Fibroblast of skin of left biceps (primary cell): Measurements from ENCODE around the gene GBP1.

Experiments used
- DNase-seq, 2 experiments: peaks; one replicate each; pipeline ENCODE4 v3.0.0-alpha.2; 2013; ENCODE audit warnings: low read depth in 2 of 2

The GBP1 gene

DNA sequence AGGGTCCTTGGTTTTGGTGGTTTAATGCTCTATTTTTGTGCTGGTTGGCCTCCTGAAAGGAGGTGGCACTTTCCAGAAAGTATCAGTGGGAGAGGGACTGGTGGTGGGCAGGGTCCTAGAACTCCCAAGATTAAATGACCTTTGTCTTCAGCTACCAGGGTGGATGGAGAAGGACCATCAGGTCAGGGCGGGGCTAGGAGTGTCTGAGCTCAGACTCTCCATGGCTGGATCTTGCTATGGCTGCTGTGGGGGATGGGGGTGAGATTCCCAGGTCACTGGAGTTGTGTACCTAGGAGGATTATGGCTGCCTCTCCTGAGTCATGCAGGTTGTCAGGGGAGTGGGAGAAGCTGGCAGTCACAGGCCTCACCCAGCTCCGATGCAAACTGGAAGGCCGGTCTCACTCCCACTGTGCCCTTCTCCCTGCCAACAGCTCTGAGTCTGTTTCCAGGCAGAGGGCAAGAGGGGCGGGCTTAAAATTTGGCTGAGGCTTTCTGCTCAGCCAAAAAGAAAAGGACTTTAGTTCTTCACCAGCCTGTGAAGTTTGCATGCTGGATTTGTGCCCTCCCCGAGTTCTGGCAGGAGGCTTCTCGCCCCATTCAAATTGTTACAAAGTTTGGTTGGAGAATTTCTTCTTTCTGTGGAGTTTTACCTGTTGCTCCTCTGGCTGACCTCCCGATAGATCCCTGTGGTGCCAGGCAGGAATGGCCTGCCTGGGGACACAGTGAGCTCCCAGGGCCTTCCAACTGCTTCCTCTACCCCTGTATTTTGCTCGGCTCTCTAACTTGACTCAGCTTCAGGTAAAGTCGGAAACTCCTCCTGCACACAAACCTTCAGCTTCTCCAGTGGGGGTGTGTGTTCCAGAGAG is 59.5 kb downstream of the GBP1 start:
- no peak for DNase-seq
